Measurements from ENCODE around the gene ORC3.

GRCh38 chr6:87623248-87623647 is 33.3 kb downstream of the ORC3 start:
- no peak for TF ChIP-seq CTCF (IDR thresholded peaks at IDR 0.05)
- no peak for TF ChIP-seq POLR2A (IDR thresholded peaks at IDR 0.05)
